H1 (cell line): Measurements from ENCODE around the gene GNG7. TPM values are rescaled to one million over a fixed set of nuclear protein-coding genes. Genes with fewer than 3 reads are reported as not detected.

Experiments
- CTCF ChIA-PET: fragments of 300-600 bp; sonication (Branson Sonifier 250); formaldehyde crosslinking; loops from one replicate; lab custom pipeline; 2021; ENCODE audit not compliant: partially characterized antibody; lab: Charles Lee
- POLR2A ChIA-PET: fragments of 300-600 bp; sonication (Branson Sonifier 250); formaldehyde crosslinking; loops from one replicate; lab custom pipeline; 2021; ENCODE audit warnings: inconsistent platforms; ENCODE audit not compliant: partially characterized antibody; lab: Charles Lee
- DNase-seq, 2 experiments: peaks; one replicate each; pipeline versions ENCODE4 v3.0.0 to v3.0.0-alpha.2; 2010 to 2022; ENCODE audit warnings: low spot score in 2 of 2, low read depth in 1 of 2, mixed read lengths in 1 of 2
- FAIRE-seq: peaks from 2 replicates; lab custom pipeline; 2011; peaks lifted over from hg19 to GRCh38; lab: Jason Lieb, UNC
- H2AFZ ChIP-seq: 2 replicates; pipeline ENCODE4 v1.8.1; 2012; ENCODE audit warnings: low read length, inconsistent platforms
- H2AK5ac ChIP-seq: 2 replicates; pipeline ENCODE4 v1.6.1; 2013; ENCODE audit warnings: low read depth, low read length
- H2BK120ac ChIP-seq: replicated peaks from 2 replicates; pipeline ENCODE3; 2013; ENCODE audit warnings: low read depth, low read length, inconsistent platforms
- H2BK12ac ChIP-seq: 2 replicates; pipeline ENCODE4 v1.6.1; 2013; ENCODE audit warnings: low read depth, low read length
- H2BK15ac ChIP-seq: 2 replicates; pipeline ENCODE4 v1.6.1; 2013; ENCODE audit warnings: low read length
- H2BK20ac ChIP-seq: 2 replicates; pipeline ENCODE4 v1.6.1; 2013; ENCODE audit warnings: low read length
- H2BK5ac ChIP-seq: 2 replicates; pipeline ENCODE4 v1.6.1; 2013; ENCODE audit warnings: low read depth, low read length
- H3K14ac ChIP-seq: 2 replicates; pipeline ENCODE4 v1.6.1; 2013; ENCODE audit warnings: inconsistent platforms; ENCODE audit not compliant: insufficient read length
- H3K18ac ChIP-seq: 2 replicates; pipeline ENCODE4 v1.6.1; 2013; ENCODE audit warnings: low read length; ENCODE audit errors: extremely low read depth
- H3K23ac ChIP-seq: 2 replicates; pipeline ENCODE4 v1.6.1; 2013; ENCODE audit warnings: inconsistent platforms; ENCODE audit not compliant: insufficient read length
- H3K23me2 ChIP-seq: 2 replicates; pipeline ENCODE4 v1.6.1; 2013; ENCODE audit warnings: low read depth, low read length
- H3K27ac ChIP-seq: 2 replicates; pipeline ENCODE4 v1.6.1; 2011; ENCODE audit warnings: low read depth, low read length, inconsistent platforms
- H3K27me3 ChIP-seq, 4 experiments: replicated peaks in 1 of 4; 1 replicate in 1 of 4; 2 replicates in 3 of 4; pipeline versions ENCODE4 v1.6.1 to v1.8.1; 2011 to 2013; ENCODE audit warnings: low read length in 3 of 4, mild to moderate bottlenecking in 3 of 4, inconsistent platforms in 2 of 4, mixed read lengths in 2 of 4, moderate library complexity in 1 of 4; ENCODE audit not compliant: control insufficient read depth in 3 of 4, insufficient read depth in 3 of 4; ENCODE audit errors: extremely low read depth in 1 of 4
- H3K36me3 ChIP-seq, 4 experiments: 2 replicates each; pipeline versions ENCODE4 v1.6.1 to v1.8.1; 2011 to 2013; ENCODE audit warnings: mild to moderate bottlenecking in 4 of 4, low read length in 3 of 4, moderate library complexity in 2 of 4, control low read depth in 1 of 4, inconsistent platforms in 1 of 4; ENCODE audit not compliant: insufficient read depth in 4 of 4, control insufficient read depth in 2 of 4
- H3K4ac ChIP-seq: replicated peaks from 2 replicates; pipeline ENCODE3; 2013; ENCODE audit warnings: low read length, low read depth, mixed read lengths, inconsistent platforms; ENCODE audit not compliant: insufficient read length
- H3K4me1 ChIP-seq, 4 experiments: replicated peaks in 1 of 4; 1 replicate in 1 of 4; 2 replicates in 3 of 4; pipeline versions ENCODE4 v1.6.1 to v1.8.1; 2011 to 2013; ENCODE audit warnings: low read length in 3 of 4, inconsistent platforms in 2 of 4, mixed read lengths in 1 of 4; ENCODE audit not compliant: insufficient read depth in 4 of 4, control insufficient read depth in 3 of 4
- H3K4me2 ChIP-seq, 2 experiments: 2 replicates each; pipeline versions ENCODE4 v1.6.1 to v1.8.1; 2011 to 2013; ENCODE audit warnings: low read depth in 2 of 2, low read length in 2 of 2, control low read depth in 1 of 2, inconsistent platforms in 1 of 2, mild to moderate bottlenecking in 1 of 2; ENCODE audit not compliant: insufficient read depth in 1 of 2
- H3K4me3 ChIP-seq, 4 experiments: fragments of 200-600, 300-600 bp in 1 of 4; sonication (generic), shearing (Covaris generic), sonication (Bioruptor Twin) in 1 of 4; 2 replicates each; pipeline versions ENCODE4 v1.5.1 to v1.8.1; 2011 to 2016; ENCODE audit warnings: low read length in 4 of 4, low read depth in 3 of 4, control low read depth in 2 of 4, inconsistent platforms in 2 of 4, mild to moderate bottlenecking in 2 of 4, mixed read lengths in 1 of 4, moderate library complexity in 1 of 4; ENCODE audit not compliant: insufficient read depth in 2 of 4; ENCODE audit errors: extremely low read depth in 1 of 4
- H3K56ac ChIP-seq: replicated peaks from 2 replicates; pipeline ENCODE3; 2013; ENCODE audit warnings: low read depth, mild to moderate bottlenecking, mixed read lengths, low read length, inconsistent platforms; ENCODE audit not compliant: insufficient read length
- H3K79me1 ChIP-seq: 2 replicates; pipeline ENCODE4 v1.6.1; 2013; ENCODE audit warnings: low read depth, low read length, control low read depth
- H3K79me2 ChIP-seq, 2 experiments: 2 replicates each; pipeline versions ENCODE4 v1.6.1 to v1.8.1; 2012 to 2013; ENCODE audit warnings: low read length in 2 of 2, mild to moderate bottlenecking in 2 of 2, inconsistent platforms in 1 of 2; ENCODE audit not compliant: insufficient read depth in 2 of 2, control insufficient read depth in 1 of 2
- H3K9ac ChIP-seq, 4 experiments: replicated peaks in 1 of 4; 1 replicate in 1 of 4; 2 replicates in 3 of 4; pipeline versions ENCODE4 v1.6.1 to v1.8.1; 2011 to 2013; ENCODE audit warnings: low read depth in 3 of 4, low read length in 3 of 4, control low read depth in 2 of 4, mild to moderate bottlenecking in 2 of 4, moderate library complexity in 2 of 4, inconsistent platforms in 1 of 4; ENCODE audit errors: extremely low read depth in 1 of 4
- H3K9me3 ChIP-seq, 2 experiments: 2 replicates each; pipeline versions ENCODE4 v1.6.1 to v1.8.1; 2012 to 2013; ENCODE audit warnings: mild to moderate bottlenecking in 2 of 2, moderate library complexity in 2 of 2, control low read depth in 1 of 2, inconsistent platforms in 1 of 2, low read depth in 1 of 2, low read length in 1 of 2, mixed read lengths in 1 of 2; ENCODE audit not compliant: insufficient read depth in 2 of 2
- H4K20me1 ChIP-seq, 2 experiments: replicated peaks in 1 of 2; 2 replicates each; pipeline versions ENCODE3 to v1.8.1; 2011 to 2013; ENCODE audit warnings: inconsistent platforms in 2 of 2, low read length in 2 of 2, mild to moderate bottlenecking in 1 of 2; ENCODE audit not compliant: insufficient read depth in 2 of 2, control insufficient read depth in 1 of 2
- H4K5ac ChIP-seq: 2 replicates; pipeline ENCODE4 v1.6.1; 2013; ENCODE audit warnings: low read length, low read depth, mixed read lengths, inconsistent platforms; ENCODE audit not compliant: insufficient read length
- H4K8ac ChIP-seq: 2 replicates; pipeline ENCODE4 v1.8.0; 2013; ENCODE audit warnings: mild to moderate bottlenecking, moderate library complexity, low read length, inconsistent platforms; ENCODE audit not compliant: insufficient read depth; ENCODE audit errors: extremely low read depth
- H4K91ac ChIP-seq: replicated peaks from 2 replicates; pipeline ENCODE3; 2013; ENCODE audit warnings: low read length, mixed read lengths, inconsistent platforms; ENCODE audit not compliant: insufficient read length
- BCL11A ChIP-seq, 2 experiments: IDR thresholded peaks; one replicate each; pipeline ENCODE4 v1.6.1; 2011; ENCODE audit warnings: low read depth in 2 of 2, low read length in 2 of 2, mild to moderate bottlenecking in 2 of 2
- CBX5 ChIP-seq: fragments of 300-800, 300-1000 bp; sonication (generic); IDR thresholded peaks from 2 replicates; pipeline ENCODE4 v1.7.1; 2016; ENCODE audit warnings: antibody characterized with exemption, low read length, low read depth
- CEBPB ChIP-seq: IDR thresholded peaks from 2 replicates; pipeline ENCODE4 v1.6.1; 2012; ENCODE audit warnings: low read depth, low read length
- CTBP2 ChIP-seq: IDR thresholded peaks from 2 replicates; pipeline ENCODE4 v1.7.0; 2011; ENCODE audit warnings: borderline replicate concordance, mild to moderate bottlenecking, moderate library complexity, mixed read lengths, low read length; ENCODE audit not compliant: insufficient read depth, insufficient read length
- EZH2 ChIP-seq: fragments of 200-600 bp; sonication (generic); IDR thresholded peaks from 2 replicates; pipeline ENCODE4 v1.7.1; 2012; ENCODE audit warnings: low read depth, mild to moderate bottlenecking, moderate library complexity, low read length, inconsistent platforms; ENCODE audit not compliant: severe bottlenecking
- POU5F1 ChIP-seq: IDR thresholded peaks from 2 replicates; pipeline ENCODE4 v1.6.1; 2011; ENCODE audit warnings: low read depth, mild to moderate bottlenecking, low read length, moderate library complexity
- RBBP5 ChIP-seq: IDR thresholded peaks from 2 replicates; pipeline ENCODE4 v1.7.1; 2012; ENCODE audit warnings: low read depth, mild to moderate bottlenecking, inconsistent platforms, low read length, moderate library complexity, borderline replicate concordance
- RFX5 ChIP-seq: IDR thresholded peaks from 2 replicates; pipeline ENCODE4 v1.6.1; 2011; ENCODE audit warnings: low read depth, low read length, improper control_type of control experiment, borderline replicate concordance
- SRF ChIP-seq: IDR thresholded peaks from 2 replicates; pipeline ENCODE4 v1.6.1; 2011; ENCODE audit warnings: mild to moderate bottlenecking, low read depth, low read length, moderate library complexity
- ZNF274 ChIP-seq: IDR thresholded peaks from 2 replicates; pipeline ENCODE4 v1.7.0; 2012; ENCODE audit warnings: low read length, borderline replicate concordance; ENCODE audit errors: extremely low read depth
- WGBS, 2 experiments: shearing (Covaris generic) in 1 of 2; methylation state at CpG; one replicate each; pipeline versions ENCODE4 v1.1.6 to v1.1.7; 2013 to 2015; ENCODE audit warnings: low lambda C conversion rate in 2 of 2, mixed read lengths in 2 of 2, inconsistent platforms in 1 of 2, low coverage in 1 of 2, missing lambda C conversion rate in 1 of 2; ENCODE audit not compliant: insufficient replicate concordance in 2 of 2, insufficient coverage in 1 of 2, insufficient read length in 1 of 2; ENCODE audit errors: extremely low coverage in 1 of 2, missing lambda C conversion rate in 1 of 2; 5-methylcytosine and 5-hydroxymethylcytosine counted together
- polyA plus RNA-seq, 7 experiments: library from polyadenylated mRNA; depleted of rRNA in 3 of 7; stranded (reverse) in 5 of 7; unstranded in 2 of 7; fragments of >200 nt in 5 of 7; fragments of 200-250 nt in 2 of 7; gene quantifications; 1 replicate in 5 of 7; 2 replicates in 1 of 7; 4 replicates in 1 of 7; pipeline versions ENCODE4 v1.2.1 to v1.2.3, GENCODE V29; 2011 to 2013; ENCODE audit warnings: missing spikeins in 2 of 7, mixed read lengths in 2 of 7
- total RNA-seq: library from RNA; stranded (reverse); fragmentation: NEBNext Ultra II Directional; extraction: Animal tissue kit (Norgen Biotek cat#: 25700); gene quantifications from 2 replicates; pipeline ENCODE4 v1.2.1, GENCODE V29; 2021

The GNG7 gene
- total and polyA plus RNA-seq, 2 of the 8 experiments (the other 6 are each of a cell fraction or from before 2014, with no cell fraction given): 2.8 to 7.8 TPM

- H3K79me2 ChIP-seq: no peaks in the 10 kb centered on the region
- H3K9ac ChIP-seq: no peak overlapping the region
- no peak for TF ChIP-seq EZH2
- TF ChIP-seq ZNF274: no peak
- TF ChIP-seq BCL11A (IDR thresholded peaks at IDR 0.05; ENCODE audit: low read depth in 2 of 2, low read length in 2 of 2): no peak
- no peak for TF ChIP-seq CEBPB
- TF ChIP-seq CBX5: no peak
- no peak for TF ChIP-seq POU5F1
- TF ChIP-seq RBBP5: no peak
- no peak for TF ChIP-seq RFX5
- no peak for TF ChIP-seq SRF
- TF ChIP-seq CTBP2: no peak
Observed at GRCh38 chr19:2711172-2711874, 8.8 kb upstream of the GNG7 start.

More at GRCh38 chr19:2711172-2711874, 8.8 kb upstream of the GNG7 start:
- Histone ChIP-seq H3K9me3 (peaks cover 9 to 17% of the 10 kb centered on the region in 2 experiments; a peak in 3 of 4 replicates), H2BK12ac (no peak overlapping the region), H2BK120ac (no peak overlapping the region), H2BK15ac (no peak overlapping the region), H3K27me3 (no peaks in the 10 kb centered on the region), H3K36me3 (peaks cover 0 to 13% (median 0%) of the 10 kb centered on the region in 4 experiments; a peak in 1 of 8 replicates), H2AFZ (no peak overlapping the region), H3K79me1 (no peaks in the 10 kb centered on the region), H4K20me1 (no peaks in the 10 kb centered on the region), H3K27ac (no peak overlapping the region), H4K5ac (no peak overlapping the region), H4K91ac (no peak overlapping the region), H3K4me3 (no peak overlapping the region), H3K4me2 (no peak overlapping the region), H3K23ac (no peak overlapping the region), H3K23me2 (peaks cover 7% of the 10 kb centered on the region; the same call in 1 of the 2 replicates), H3K4me1 (no peaks in the 10 kb centered on the region), H3K56ac (no peak overlapping the region), H2BK20ac (no peak overlapping the region), H2BK5ac (no peak overlapping the region), H4K8ac (peak overlapping the region; percentile 36; the same call in 1 of the 2 replicates), H3K18ac (no peak overlapping the region), H2AK5ac (no peak overlapping the region), H3K14ac (no peak overlapping the region), H3K4ac (no peak overlapping the region)
- CTCF ChIA-PET: interaction anchor here (0.7 to 1.5 kb wide), 7 partner anchors 13 to 233 kb away, joined by 3 to 4 read pairs (median 3); no protein-coding TSS in a partner anchor
- POLR2A ChIA-PET: interaction anchor here (0.7 kb wide), 1 partner anchor 18 kb away, joined by 3 read pairs; no protein-coding TSS in a partner anchor
- DNase-seq (no peak), FAIRE-seq (no peak)
- 85% methylated on average over 17 of the region's 17 CpGs; no CpG with 5 or more reads in 1 of the 2 experiments for WGBS, 2 experiments
